Smooth muscle cell (in vitro differentiated cells): ENCODE data around the gene CBX4. TPM values are rescaled to one million over a fixed set of nuclear protein-coding genes. Genes with fewer than 3 reads are reported as not detected.
A peak's percentile ranks its signal among the peaks of the same experiment; 100 is the strongest.

Experiments
- DNase-seq: peaks from one replicate; lab custom pipeline; 2025; ENCODE audit not compliant: unreplicated experiment; lab: John Stamatoyannopoulos, UW
- H2AFZ ChIP-seq: fragments of 200-600 bp; sonication (generic); 2 replicates; pipeline ENCODE4 v1.6.0; 2016; ENCODE audit warnings: antibody characterized with exemption, low read depth, mild to moderate bottlenecking
- H3F3A ChIP-seq: fragments of 200-600 bp; sonication (generic); 2 replicates; pipeline ENCODE4 v1.6.0; 2017; ENCODE audit warnings: antibody characterized with exemption, low read depth
- H3K27ac ChIP-seq: fragments of 200-600 bp; sonication (generic); 2 replicates; pipeline ENCODE4 v1.5.1; 2016; ENCODE audit warnings: low read depth, mild to moderate bottlenecking
- H3K27me3 ChIP-seq: fragments of 200-600 bp; sonication (generic); 2 replicates; pipeline ENCODE4 v1.6.1; 2016; ENCODE audit warnings: low read depth, mild to moderate bottlenecking
- H3K36me3 ChIP-seq: fragments of 200-600 bp; sonication (generic); 2 replicates; pipeline ENCODE4 v1.5.1; 2016; ENCODE audit warnings: low read depth
- H3K4me1 ChIP-seq: fragments of 200-600 bp; sonication (generic); 2 replicates; pipeline ENCODE4 v1.5.1; 2016; ENCODE audit warnings: low read depth
- H3K4me2 ChIP-seq: fragments of 200-600 bp; sonication (generic); 2 replicates; pipeline ENCODE4 v1.6.0; 2016; ENCODE audit warnings: mild to moderate bottlenecking
- H3K4me3 ChIP-seq: fragments of 200-600 bp; sonication (generic); 2 replicates; pipeline ENCODE4 v1.5.1; 2016; ENCODE audit warnings: mild to moderate bottlenecking
- H3K79me2 ChIP-seq: fragments of 200-600 bp; sonication (generic); 2 replicates; pipeline ENCODE4 v1.6.0; 2016; ENCODE audit warnings: low read depth, mild to moderate bottlenecking
- H3K9ac ChIP-seq: fragments of 200-600 bp; sonication (generic); 2 replicates; pipeline ENCODE4 v1.6.0; 2016; ENCODE audit warnings: low read depth
- H3K9me3 ChIP-seq: fragments of 200-600 bp; sonication (generic); replicated peaks from 2 replicates; pipeline ENCODE4 v1.5.1; 2016; ENCODE audit warnings: low read depth
- H4K20me1 ChIP-seq: fragments of 200-600 bp; sonication (generic); 2 replicates; pipeline ENCODE4 v1.6.0; 2016; ENCODE audit warnings: low read depth
- CTCF ChIP-seq: fragments of 200-600 bp; sonication (generic); IDR thresholded peaks from 2 replicates; pipeline ENCODE4 v1.5.1; 2017; ENCODE audit warnings: borderline replicate concordance, mild to moderate bottlenecking, antibody characterized with exemption; ENCODE audit not compliant: insufficient read depth, poor library complexity, severe bottlenecking
- WGBS: methylation state at CpG from one replicate; pipeline ENCODE4 v1.1.7; 2016; ENCODE audit warnings: low lambda C conversion rate; 5-methylcytosine and 5-hydroxymethylcytosine counted together
- polyA plus RNA-seq: library from polyadenylated mRNA; unstranded; fragments of >200 nt; fragmentation: Nextera tagmentation; extraction: Ambion mirVana; gene quantifications from 2 replicates; pipeline ENCODE4 v1.2.1, GENCODE V29; 2016
- total RNA-seq: library from RNA; depleted of rRNA; stranded (reverse); fragments of >200 nt; gene quantifications from 2 replicates; pipeline ENCODE4 v1.2.3, GENCODE V29; 2014

CBX4 gene
- total and polyA plus RNA-seq, 2 experiments from 2014 or later, result 17.4 to 44.6 TPM

GRCh38 chr17:79840269-79840988 is 1.2 kb upstream of the CBX4 start:
- peaks cover 53% of the 10 kb centered on the region for H3K4me1 ChIP-seq
- H3K79me2 ChIP-seq, result peaks cover 26% of the 10 kb centered on the region
- H3K4me3 ChIP-seq, result peak overlapping the region; percentile 49
- H3K9me3 ChIP-seq, result no peaks in the 10 kb centered on the region
- peak overlapping the region; percentile 29 for H2AFZ ChIP-seq
- H3K9ac ChIP-seq, result peak overlapping the region; percentile 49
- peaks cover 24% of the 10 kb centered on the region for H3F3A ChIP-seq
- peaks cover 32% of the 10 kb centered on the region for H3K27me3 ChIP-seq
- peak; percentile 37 for DNase-seq
- H3K27ac ChIP-seq, result no peak overlapping the region
- H3K36me3 ChIP-seq, result no peaks in the 10 kb centered on the region
- peak; percentile 36 for TF ChIP-seq CTCF
- WGBS, result 6% methylated on average over 29 of the region's 74 CpGs
- H3K4me2 ChIP-seq, result peak overlapping the region; percentile 100
- peaks cover 32% of the 10 kb centered on the region for H4K20me1 ChIP-seq

- H3K4me1 ChIP-seq, result peaks cover 49% of the 10 kb centered on the region
Observed at GRCh38 chr17:79838522-79839274, 542 bp downstream of the CBX4 start.

GRCh38 chr17:79837888-79838521 is 1.2 kb downstream of the CBX4 start:
- Histone ChIP-seq H3K27ac (peak overlapping the region; percentile 56), H3K27me3 (peaks cover 36% of the 10 kb centered on the region), H3K4me1 (peaks cover 48% of the 10 kb centered on the region), H3K9ac (peak overlapping the region; percentile 24), H3K9me3 (no peaks in the 10 kb centered on the region), H3K4me3 (peak overlapping the region; percentile 66), H3K79me2 (peaks cover 26% of the 10 kb centered on the region), H4K20me1 (peaks cover 56% of the 10 kb centered on the region), H3F3A (peaks cover 16% of the 10 kb centered on the region), H3K4me2 (peak overlapping the region; percentile 97), H2AFZ (no peak overlapping the region), H3K36me3 (no peaks in the 10 kb centered on the region)
- WGBS, result 2% methylated on average over 30 of the region's 30 CpGs
- no peak for DNase-seq
- TF ChIP-seq CTCF, result no peak

More at GRCh38 chr17:79838522-79839274, 542 bp downstream of the CBX4 start:
- TF ChIP-seq CTCF, result no peak
- Histone ChIP-seq H3K27ac (peak overlapping the region; percentile 56), H3K9me3 (no peaks in the 10 kb centered on the region), H3F3A (peaks cover 16% of the 10 kb centered on the region), H4K20me1 (peaks cover 49% of the 10 kb centered on the region), H3K36me3 (no peaks in the 10 kb centered on the region), H3K79me2 (peaks cover 26% of the 10 kb centered on the region), H2AFZ (no peak overlapping the region), H3K9ac (peak overlapping the region; percentile 24), H3K4me3 (peak overlapping the region; percentile 66), H3K27me3 (peaks cover 37% of the 10 kb centered on the region), H3K4me2 (peak overlapping the region; percentile 97)
- peak; percentile 56 for DNase-seq
- WGBS, result under 1% methylated on average over 19 of the region's 67 CpGs
